ENCODE results near the gene MTX1. TPM values are rescaled to one million over a fixed set of nuclear protein-coding genes. Genes with fewer than 3 reads are reported as not detected.
A peak's percentile ranks its signal among the peaks of the same experiment; 100 is the strongest.

The MTX1 gene
- total and polyA plus RNA-seq, 2 of the 4 experiments (the other 2 are of a cell fraction), result 67.2 to 73.7 TPM

DNA sequence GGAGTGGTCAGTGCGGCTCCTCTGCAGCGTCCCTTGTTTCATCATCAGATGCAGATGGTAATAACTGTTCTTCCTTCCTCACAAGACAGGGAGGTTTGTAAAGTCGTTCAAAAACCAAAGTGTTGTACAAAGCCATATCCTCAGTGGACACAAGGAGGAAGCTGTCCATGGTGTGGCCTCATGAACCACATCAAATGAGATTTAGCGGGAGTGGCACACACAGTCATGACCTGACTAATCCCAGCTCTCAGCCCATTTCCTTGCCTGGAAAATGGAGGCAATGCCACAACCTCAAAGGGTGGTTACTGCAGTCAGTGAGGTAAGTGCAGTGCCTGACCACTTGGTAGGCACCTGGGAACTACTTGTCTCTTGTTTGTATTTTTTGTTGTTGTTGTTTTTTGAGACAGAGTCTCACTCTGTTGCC, 33.4 kb downstream of the MTX1 start (continued):
- TF ChIP-seq CEBPB (IDR thresholded peaks at IDR 0.05; ENCODE audit: low read depth, low read length) (no peak), BHLHE40 (IDR thresholded peaks at IDR 0.05; ENCODE audit: low read depth, low read length) (no peak), RAD21 (IDR thresholded peaks at IDR 0.05; ENCODE audit: low read length) (no peak), FOS (IDR thresholded peaks at IDR 0.05; ENCODE audit: low read depth, low read length) (no peak), SMC3 (IDR thresholded peaks at IDR 0.05; ENCODE audit: low read depth, low read length) (no peak)

- Histone ChIP-seq H3K4me3 (ENCODE audit: insufficient read depth, low read depth, low read length) (no peak overlapping the region), H3K9me3 (ENCODE audit: control insufficient read depth, insufficient read depth, low read length) (no peaks in the 10 kb centered on the region), H3K56ac (ENCODE audit: extremely low read depth, insufficient read depth, low read length) (no peak overlapping the region), H3K4ac (ENCODE audit: low read depth, low read length) (peak overlapping the region; percentile 23), H4K91ac (ENCODE audit: insufficient read depth, low read depth, low read length) (no peak overlapping the region), H2BK20ac (ENCODE audit: low read depth, low read length) (no peak overlapping the region), H2BK15ac (ENCODE audit: low read depth, low read length) (no peak overlapping the region), H3K23ac (ENCODE audit: low read depth, low read length) (peak overlapping the region; percentile 12; the same call in 1 of the 2 replicates), H3K27ac (ENCODE audit: insufficient read depth, low read length) (no peak overlapping the region), H2AFZ (replicated peaks; ENCODE audit: low read length, poor library complexity) (no peak overlapping the region), H2BK120ac (ENCODE audit: low read depth, low read length) (no peak overlapping the region), H3K18ac (ENCODE audit: low read depth, low read length) (no peak overlapping the region), H3K4me2 (ENCODE audit: low read depth, low read length) (peak overlapping the region; percentile 89), H3K36me3 (ENCODE audit: control insufficient read depth, insufficient read depth, low read length) (peaks cover 13% of the 10 kb centered on the region), H3K4me1 (ENCODE audit: control insufficient read depth, insufficient read depth, low read length) (peaks cover 6% of the 10 kb centered on the region; the same call in 1 of the 2 replicates), H3K27me3 (ENCODE audit: control insufficient read depth, insufficient read depth, low read length) (no peaks in the 10 kb centered on the region), H2AK5ac (ENCODE audit: low read depth, low read length) (peak overlapping the region; percentile 87; the same call in 1 of the 2 replicates), H3K9me1 (ENCODE audit: insufficient read depth, low read length) (peaks cover 6% of the 10 kb centered on the region), H2BK5ac (ENCODE audit: low read depth, low read length, poor library complexity, severe bottlenecking) (no peak overlapping the region), H4K20me1 (ENCODE audit: insufficient read depth, low read length) (no peaks in the 10 kb centered on the region), H4K8ac (ENCODE audit: low read depth in 2 of 2, low read length in 2 of 2) (peak overlapping the region in 1 of 2 experiments; percentile 92; a peak in 1 of 4 replicates), H2AK9ac (replicated peaks; ENCODE audit: low read depth, low read length, poor library complexity) (no peak overlapping the region), H3K14ac (replicated peaks; ENCODE audit: low read depth, low read length) (no peak overlapping the region; the same call in 1 of the 2 replicates), H4K5ac (ENCODE audit: low read depth, low read length) (no peak overlapping the region), H3K9ac (ENCODE audit: low read depth, low read length) (no peak overlapping the region), H3K79me1 (ENCODE audit: low read depth in 1 of 2, low read length in 2 of 2) (peaks cover 4 to 37% of the 10 kb centered on the region in 2 experiments; a peak in 3 of 4 replicates)
- dilution Hi-C loops (cut with HindIII; ENCODE audit: low sequenced_read_pairs, unreplicated experiment) (no loop called here), in situ Hi-C loops (cut with MboI; ENCODE audit: low sequenced_read_pairs) (no loop called here), intact Hi-C loops (cut with micrococcal nuclease) (no loop called here)
- TF ChIP-seq RAD21 (IDR thresholded peaks at IDR 0.05; ENCODE audit: low read length) (no peak), BHLHE40 (IDR thresholded peaks at IDR 0.05; ENCODE audit: low read depth, low read length) (no peak), FOS (IDR thresholded peaks at IDR 0.05; ENCODE audit: low read depth, low read length) (no peak), MAFK (IDR thresholded peaks at IDR 0.05; ENCODE audit: low read depth, low read length) (no peak), MXI1 (IDR thresholded peaks at IDR 0.05; ENCODE audit: borderline replicate concordance, low read depth, low read length) (no peak), POLR2A (IDR thresholded peaks at IDR 0.05; ENCODE audit: low read depth, low read length) (no peak), CHD1 (IDR thresholded peaks at IDR 0.05; ENCODE audit: low read depth, low read length) (no peak), RCOR1 (IDR thresholded peaks at IDR 0.05; ENCODE audit: insufficient replicate concordance, low read length) (no peak), SMC3 (IDR thresholded peaks at IDR 0.05; ENCODE audit: low read depth, low read length) (no peak), NFE2L2 (IDR thresholded peaks at IDR 0.05; ENCODE audit: low read depth, low read length) (no peak), CEBPB (IDR thresholded peaks at IDR 0.05; ENCODE audit: low read depth, low read length) (no peak), MAZ (IDR thresholded peaks at IDR 0.05; ENCODE audit: borderline replicate concordance, low read depth, low read length) (no peak)
- TF ChIP-seq, protein P1, sequence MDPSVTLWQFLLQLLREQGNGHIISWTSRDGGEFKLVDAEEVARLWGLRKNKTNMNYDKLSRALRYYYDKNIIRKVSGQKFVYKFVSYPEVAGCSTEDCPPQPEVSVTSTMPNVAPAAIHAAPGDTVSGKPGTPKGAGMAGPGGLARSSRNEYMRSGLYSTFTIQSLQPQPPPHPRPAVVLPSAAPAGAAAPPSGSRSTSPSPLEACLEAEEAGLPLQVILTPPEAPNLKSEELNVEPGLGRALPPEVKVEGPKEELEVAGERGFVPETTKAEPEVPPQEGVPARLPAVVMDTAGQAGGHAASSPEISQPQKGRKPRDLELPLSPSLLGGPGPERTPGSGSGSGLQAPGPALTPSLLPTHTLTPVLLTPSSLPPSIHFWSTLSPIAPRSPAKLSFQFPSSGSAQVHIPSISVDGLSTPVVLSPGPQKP (IDR thresholded peaks at IDR 0.05; ENCODE audit: borderline replicate concordance, low read depth, low read length), result no peak
- TF ChIP-seq, protein P2, sequence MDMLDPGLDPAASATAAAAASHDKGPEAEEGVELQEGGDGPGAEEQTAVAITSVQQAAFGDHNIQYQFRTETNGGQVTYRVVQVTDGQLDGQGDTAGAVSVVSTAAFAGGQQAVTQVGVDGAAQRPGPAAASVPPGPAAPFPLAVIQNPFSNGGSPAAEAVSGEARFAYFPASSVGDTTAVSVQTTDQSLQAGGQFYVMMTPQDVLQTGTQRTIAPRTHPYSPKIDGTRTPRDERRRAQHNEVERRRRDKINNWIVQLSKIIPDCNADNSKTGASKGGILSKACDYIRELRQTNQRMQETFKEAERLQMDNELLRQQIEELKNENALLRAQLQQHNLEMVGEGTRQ (IDR thresholded peaks at IDR 0.05; ENCODE audit: low read depth, low read length), result no peak
- no peak for DNase-seq
- POLR2A ChIA-PET (ENCODE audit: unreplicated experiment), result no interaction called here
- WGBS, 2 experiments (ENCODE audit: extremely low coverage in 2 of 2, insufficient read length in 1 of 2), result no CpG with 5 or more reads among the region's 3 CpGs
- no peak for ATAC-seq (ENCODE audit: low read depth)
- BruUV-seq (replicated peaks), result no TSS peak
- CTCF ChIA-PET, result no interaction called here
Observed at GRCh38 chr1:155242805-155243358, 34.4 kb downstream of the MTX1 start.
